ENCODE data around the gene LRRC59. TPM values are rescaled to one million over a fixed set of nuclear protein-coding genes. Genes with fewer than 3 reads are reported as not detected.

LRRC59 gene
- total RNA-seq, 2 donors from 2014 or later, result 55.6 to 96.4 TPM

GRCh38 chr17:50352693-50353599 lies 44.4 kb downstream of the LRRC59 start:
- peaks cover 0 to 9% of the 10 kb centered on the region in 2 donors for H3K4me1 ChIP-seq (ENCODE audit: control insufficient read depth in 1 of 2, low read depth in 2 of 2)
- H3K27ac ChIP-seq, result no peak overlapping the region
- H3K27me3 ChIP-seq (replicated peaks; ENCODE audit: insufficient read depth), result no peaks in the 10 kb centered on the region
- H3K36me3 ChIP-seq, result peaks cover 38% of the 10 kb centered on the region
- no peaks in the 10 kb centered on the region for H3K9me3 ChIP-seq
- no peak overlapping the region for H3K4me3 ChIP-seq
- DNase-seq (ENCODE audit: low spot score), result no peak
- no peak for ATAC-seq (ENCODE audit: insufficient number of reproducible peaks, low FRiP score, low read depth)
- no peak for TF ChIP-seq CTCF (IDR thresholded peaks at IDR 0.05)

GRCh38 chr17:50352072-50352692 lies 45.1 kb downstream of the LRRC59 start:
- H3K36me3 ChIP-seq, result peaks cover 37% of the 10 kb centered on the region
- ATAC-seq (ENCODE audit: insufficient number of reproducible peaks, low FRiP score, low read depth) (no peak), DNase-seq (ENCODE audit: low spot score) (no peak)
- no peak for TF ChIP-seq CTCF (IDR thresholded peaks at IDR 0.05)
- no peaks in the 10 kb centered on the region for H3K27me3 ChIP-seq (replicated peaks; ENCODE audit: insufficient read depth)
- H3K4me3 ChIP-seq, result no peak overlapping the region
- H3K27ac ChIP-seq, result no peak overlapping the region
- H3K4me1 ChIP-seq (ENCODE audit: control insufficient read depth in 1 of 2, low read depth in 2 of 2), result peaks cover 6 to 17% of the 10 kb centered on the region in 2 donors
- no peaks in the 10 kb centered on the region for H3K9me3 ChIP-seq

GRCh38 chr17:50350733-50351132 lies 46.6 kb downstream of the LRRC59 start:
- no peak for TF ChIP-seq CTCF (IDR thresholded peaks at IDR 0.05)
- Histone ChIP-seq H3K27me3 (replicated peaks; ENCODE audit: insufficient read depth) (no peaks in the 10 kb centered on the region), H3K4me3 (no peak overlapping the region), H3K27ac (no peak overlapping the region), H3K9me3 (no peaks in the 10 kb centered on the region), H3K36me3 (peaks cover 24% of the 10 kb centered on the region), H3K4me1 (ENCODE audit: control insufficient read depth in 1 of 2, low read depth in 2 of 2) (peaks cover 9 to 22% of the 10 kb centered on the region in 2 donors)
- DNase-seq (ENCODE audit: low spot score), result no peak
- no peak for ATAC-seq (ENCODE audit: insufficient number of reproducible peaks, low FRiP score, low read depth)

GRCh38 chr17:50349243-50349600 lies 48.1 kb downstream of the LRRC59 start:
- Histone ChIP-seq H3K4me3 (no peak overlapping the region), H3K4me1 (ENCODE audit: control insufficient read depth in 1 of 2, low read depth in 2 of 2) (peaks cover 13 to 28% of the 10 kb centered on the region in 2 donors), H3K27ac (no peak overlapping the region), H3K9me3 (no peaks in the 10 kb centered on the region), H3K36me3 (peaks cover 9% of the 10 kb centered on the region), H3K27me3 (replicated peaks; ENCODE audit: insufficient read depth) (no peaks in the 10 kb centered on the region)
- TF ChIP-seq CTCF (IDR thresholded peaks at IDR 0.05), result no peak
- DNase-seq (ENCODE audit: low spot score) (no peak), ATAC-seq (ENCODE audit: insufficient number of reproducible peaks, low FRiP score, low read depth) (no peak)

GRCh38 chr17:50348522-50349242 lies 48.6 kb downstream of the LRRC59 start:
- ATAC-seq (ENCODE audit: insufficient number of reproducible peaks, low FRiP score, low read depth) (no peak), DNase-seq (ENCODE audit: low spot score) (no peak)
- Histone ChIP-seq H3K9me3 (no peaks in the 10 kb centered on the region), H3K27ac (no peak overlapping the region), H3K27me3 (replicated peaks; ENCODE audit: insufficient read depth) (no peaks in the 10 kb centered on the region), H3K36me3 (peaks cover 4% of the 10 kb centered on the region), H3K4me1 (ENCODE audit: control insufficient read depth in 1 of 2, low read depth in 2 of 2) (peaks cover 13 to 28% of the 10 kb centered on the region in 2 donors), H3K4me3 (no peak overlapping the region)
- no peak for TF ChIP-seq CTCF (IDR thresholded peaks at IDR 0.05)

All from thoracic aorta (tissue), 2 donors.